D721Med (cell line): ENCODE results near the gene SPINK2.

ENCODE experiments used
- DNase-seq: peaks from one replicate; pipeline ENCODE4 v3.0.0; 2011; ENCODE audit warnings: low spot score; ENCODE audit not compliant: insufficient read length
- FAIRE-seq: peaks from 2 replicates; lab custom pipeline; 2011; peaks lifted over from hg19 to GRCh38; lab: Jason Lieb, UNC
- TF ChIP-seq, protein P1 (sequence below): IDR thresholded peaks from 2 replicates; pipeline ENCODE4 v1.5.1; 2012; ENCODE audit warnings: mild to moderate bottlenecking, control low read depth; ENCODE audit not compliant: insufficient read depth; ENCODE audit errors: missing control alignments

Gene SPINK2, protein sequence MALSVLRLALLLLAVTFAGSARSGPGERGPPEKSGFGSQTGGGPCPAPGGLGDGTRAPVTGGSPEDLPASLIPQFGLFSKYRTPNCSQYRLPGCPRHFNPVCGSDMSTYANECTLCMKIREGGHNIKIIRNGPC

DNA sequence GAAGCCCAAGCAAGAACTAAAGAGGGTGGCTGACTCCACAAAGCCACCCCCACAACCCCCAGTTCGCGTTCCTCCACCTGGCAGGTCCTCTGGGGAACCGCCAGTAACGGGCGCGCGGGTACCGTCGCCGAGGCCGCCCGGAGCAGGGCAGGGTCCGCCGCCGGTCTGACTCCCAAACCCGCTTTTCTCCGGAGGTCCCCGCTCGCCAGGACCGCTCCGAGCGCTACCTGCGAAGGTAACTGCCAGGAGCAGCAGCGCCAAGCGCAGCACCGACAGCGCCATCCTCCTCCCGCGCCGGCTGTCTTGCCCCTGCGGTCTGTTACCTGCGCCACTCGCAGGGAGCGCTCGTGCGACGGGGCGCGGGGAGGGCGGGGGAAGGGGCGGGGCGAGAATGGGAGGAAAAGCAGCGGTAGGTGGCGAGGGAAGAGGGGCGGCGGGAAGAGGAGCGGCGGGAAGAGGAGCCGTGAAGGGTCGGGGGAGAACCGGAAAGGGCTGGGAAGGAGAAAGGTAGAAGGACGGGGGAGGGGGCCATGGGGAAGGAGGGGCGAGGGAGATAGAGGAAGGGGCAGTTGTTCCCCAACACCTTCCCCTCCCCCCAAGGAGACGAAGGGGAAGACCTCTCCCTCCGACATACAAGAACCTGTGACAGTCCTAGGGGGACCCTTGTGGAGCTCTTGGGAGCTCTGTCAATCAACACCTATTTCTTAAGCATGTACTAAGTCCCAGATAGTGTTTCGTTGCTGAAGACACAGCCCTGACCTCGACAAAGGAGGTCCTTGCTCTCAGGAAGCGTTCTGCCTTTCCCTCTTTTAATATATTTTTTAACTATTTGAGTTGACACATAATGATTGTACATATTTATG is at the start of gene SPINK2:
Gene SPINK2, minus strand, starts transcription at position 321 of the 863 bp plus-strand sequence. Its CDS starts 39 bp downstream, at position 282.
- DNase-seq (peak; percentile 76), FAIRE-seq (no peak)
- TF ChIP-seq, protein P1, sequence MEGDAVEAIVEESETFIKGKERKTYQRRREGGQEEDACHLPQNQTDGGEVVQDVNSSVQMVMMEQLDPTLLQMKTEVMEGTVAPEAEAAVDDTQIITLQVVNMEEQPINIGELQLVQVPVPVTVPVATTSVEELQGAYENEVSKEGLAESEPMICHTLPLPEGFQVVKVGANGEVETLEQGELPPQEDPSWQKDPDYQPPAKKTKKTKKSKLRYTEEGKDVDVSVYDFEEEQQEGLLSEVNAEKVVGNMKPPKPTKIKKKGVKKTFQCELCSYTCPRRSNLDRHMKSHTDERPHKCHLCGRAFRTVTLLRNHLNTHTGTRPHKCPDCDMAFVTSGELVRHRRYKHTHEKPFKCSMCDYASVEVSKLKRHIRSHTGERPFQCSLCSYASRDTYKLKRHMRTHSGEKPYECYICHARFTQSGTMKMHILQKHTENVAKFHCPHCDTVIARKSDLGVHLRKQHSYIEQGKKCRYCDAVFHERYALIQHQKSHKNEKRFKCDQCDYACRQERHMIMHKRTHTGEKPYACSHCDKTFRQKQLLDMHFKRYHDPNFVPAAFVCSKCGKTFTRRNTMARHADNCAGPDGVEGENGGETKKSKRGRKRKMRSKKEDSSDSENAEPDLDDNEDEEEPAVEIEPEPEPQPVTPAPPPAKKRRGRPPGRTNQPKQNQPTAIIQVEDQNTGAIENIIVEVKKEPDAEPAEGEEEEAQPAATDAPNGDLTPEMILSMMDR: peak; percentile 9

DNA sequence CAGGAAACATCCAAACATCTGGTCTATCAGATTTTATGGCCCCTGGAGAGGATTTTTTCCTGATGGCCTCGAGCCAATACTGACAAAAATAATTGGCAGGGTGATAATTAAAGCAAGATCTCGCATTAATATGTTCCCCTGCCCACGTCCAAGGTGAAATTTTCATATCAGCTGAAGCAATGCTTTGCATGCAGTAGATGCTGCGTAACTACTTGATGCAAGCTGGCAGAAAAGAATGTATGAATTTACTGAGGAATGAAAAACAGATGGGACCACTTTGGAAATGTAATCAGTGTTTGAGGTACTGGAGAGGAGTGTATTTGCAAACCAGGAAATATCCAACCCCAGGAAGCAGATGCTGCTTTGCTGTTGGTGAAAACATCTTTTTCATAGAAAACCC is 49.4 kb upstream of the SPINK2 start:
- TF ChIP-seq, protein P1: no peak
- DNase-seq (no peak), FAIRE-seq (no peak)

DNA sequence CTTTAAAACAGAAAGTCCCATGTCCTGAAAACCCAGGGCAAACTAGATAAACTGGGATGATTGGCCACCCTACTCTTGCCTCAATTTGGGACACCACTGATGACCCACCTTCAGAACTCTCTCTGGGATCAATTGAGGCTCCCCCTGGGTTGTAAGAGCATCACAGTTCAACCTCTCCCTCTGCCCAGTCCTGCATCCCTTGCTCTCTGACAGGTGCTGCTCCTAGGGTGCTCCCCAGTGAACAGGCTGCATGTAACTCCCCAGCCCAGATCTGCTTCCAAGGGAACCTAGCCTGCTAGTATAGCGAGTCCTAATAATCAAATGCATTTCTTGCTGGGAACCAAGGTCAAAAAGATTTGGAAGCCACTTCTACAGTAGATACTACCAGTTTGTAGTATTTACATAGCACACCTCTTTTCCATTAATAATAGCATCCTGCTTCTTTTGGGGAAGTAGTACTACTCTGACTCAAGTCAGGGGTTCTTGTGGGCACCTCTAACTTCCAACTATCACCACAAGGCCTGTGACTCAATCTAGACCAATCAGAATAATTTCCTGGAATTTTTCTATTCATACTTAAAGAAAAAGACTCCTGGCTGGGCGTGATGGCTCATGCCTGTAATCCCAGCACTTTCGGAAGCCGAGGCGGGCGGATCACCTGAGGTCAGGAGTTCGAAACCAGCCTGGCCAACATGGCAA is 42.1 kb upstream of the SPINK2 start:
- no peak for DNase-seq
- no peak for FAIRE-seq
- TF ChIP-seq, protein P1: no peak

DNA sequence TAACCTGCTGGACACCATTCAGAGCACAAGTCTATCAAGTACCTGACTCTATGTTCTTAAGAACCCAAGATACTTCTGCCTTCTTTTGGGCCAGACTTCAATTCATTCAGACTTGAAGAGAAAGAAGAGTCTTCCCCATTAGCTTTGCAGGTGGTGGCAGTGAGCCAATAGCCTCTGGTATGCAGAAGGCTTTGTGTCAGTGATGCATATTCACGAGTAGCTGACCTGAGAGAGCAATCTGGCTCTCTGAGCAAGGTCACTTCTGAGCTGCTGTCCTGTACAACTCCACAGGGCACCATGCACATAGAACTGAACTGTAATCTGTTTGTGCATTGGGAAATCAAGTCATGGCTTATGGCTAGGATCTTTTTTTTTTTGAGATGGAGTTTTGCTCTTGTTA is 39.9 kb upstream of the SPINK2 start:
- TF ChIP-seq, protein P1: no peak
- no peak for FAIRE-seq
- DNase-seq: no peak

DNA sequence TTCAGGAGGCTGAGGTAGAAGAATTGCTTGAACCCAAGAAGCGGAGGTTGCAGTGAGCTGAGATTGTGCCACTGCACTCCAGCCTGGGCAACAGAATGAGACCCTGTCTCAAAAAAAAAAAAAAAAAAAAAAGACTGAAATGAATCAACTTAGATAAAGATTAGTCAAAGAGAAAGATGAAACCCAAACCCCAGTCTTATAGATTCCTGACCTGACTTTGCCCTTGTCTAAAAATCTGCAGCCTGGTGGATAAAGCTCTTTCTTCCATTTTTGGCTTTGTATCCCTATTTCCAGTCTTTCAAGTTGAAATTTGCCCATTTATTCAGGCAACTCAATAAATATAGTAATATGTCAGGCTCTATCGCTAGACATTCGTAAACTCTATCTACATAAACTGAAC is 39.3 kb upstream of the SPINK2 start:
- no peak for FAIRE-seq
- DNase-seq: no peak
- TF ChIP-seq, protein P1: no peak

DNA sequence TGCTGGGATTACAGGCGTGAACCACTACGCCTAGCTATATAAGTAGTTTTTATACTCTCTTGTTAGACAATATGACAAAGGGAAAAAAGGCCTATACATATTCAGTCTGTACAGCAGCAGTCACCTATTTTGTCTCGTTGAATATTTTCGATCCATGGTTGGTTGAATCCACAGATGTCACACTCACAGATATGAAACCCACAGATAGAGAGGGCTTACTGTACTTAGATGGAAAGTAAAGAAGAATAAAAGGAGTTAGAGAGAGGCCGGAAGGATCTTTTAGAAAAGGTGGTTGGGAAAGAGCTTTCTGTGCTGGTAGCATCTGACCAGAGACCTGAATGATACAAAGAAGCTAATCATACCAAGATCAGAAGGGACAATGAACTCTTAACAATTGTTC is 38.3 kb upstream of the SPINK2 start:
- TF ChIP-seq, protein P1: no peak
- no peak for DNase-seq
- FAIRE-seq: no peak
